ENCODE results near the gene LMNA. TPM values are rescaled to one million over a fixed set of nuclear protein-coding genes. Genes with fewer than 3 reads are reported as not detected.

LMNA gene
- total and polyA plus RNA-seq, 2 donors (not counting 1 experiment from before 2014, with no cell fraction given), result 19.4 to 28.7 TPM

- Mint-ChIP-seq H3K27ac (no peak overlapping the region), H3K9me3 (ENCODE audit: insufficient read depth) (no peaks in the 10 kb centered on the region), H3K4me3 (peak overlapping the region; percentile 75), H3K4me1 (peaks cover 34% of the 10 kb centered on the region), H3K27me3 (peaks cover 6% of the 10 kb centered on the region)
- Histone ChIP-seq H3K79me2 (ENCODE audit: control insufficient read depth, insufficient read depth, low read length) (no peaks in the 10 kb centered on the region), H3K4me2 (replicated peaks; ENCODE audit: low read depth, low read length, poor library complexity, severe bottlenecking) (no peak overlapping the region), H3K27me3 (replicated peaks in 1 of 4; ENCODE audit: control extremely low read depth in 1 of 4, control insufficient read depth in 3 of 4, insufficient read depth in 4 of 4, low read length in 3 of 4) (peaks cover 0 to 40% (median 20%) of the 10 kb centered on the region in 4 experiments), H3K4me1 (ENCODE audit: control insufficient read depth in 2 of 2, insufficient read depth in 2 of 2, low read length in 2 of 2) (peaks cover 17 to 31% of the 10 kb centered on the region in 2 donors), H3K36me3 (replicated peaks in 1 of 2; ENCODE audit: control extremely low read depth in 1 of 2, control insufficient read depth in 1 of 2, extremely low read depth in 1 of 2, insufficient read depth in 2 of 2, low read length in 1 of 2) (no peaks in the 10 kb centered on the region), H3K9me3 (ENCODE audit: control extremely low read depth in 1 of 3, control insufficient read depth in 2 of 3, insufficient read depth in 1 of 3, low read length in 2 of 3) (peaks cover 0 to 4% (median 0%) of the 10 kb centered on the region in 3 donors), H3K4me3 (ENCODE audit: control extremely low read depth in 1 of 5, extremely low read depth in 1 of 5, insufficient read depth in 1 of 5, low read depth in 2 of 5, low read length in 4 of 5) (no peak overlapping the region), H3K9ac (ENCODE audit: low read length) (no peak overlapping the region), H4K20me1 (ENCODE audit: control insufficient read depth, insufficient read depth, low read length, poor library complexity, severe bottlenecking) (no peaks in the 10 kb centered on the region), H3K27ac (ENCODE audit: low read length in 2 of 2) (no peak overlapping the region), H2AFZ (ENCODE audit: insufficient read depth, low read depth, low read length, poor library complexity, severe bottlenecking) (no peak overlapping the region)
- TF ChIP-seq EZH2 (IDR thresholded peaks at IDR 0.05; ENCODE audit: borderline replicate concordance, insufficient read depth, low read depth, low read length, poor library complexity, severe bottlenecking), result no peak
- TF ChIP-seq, protein P1, sequence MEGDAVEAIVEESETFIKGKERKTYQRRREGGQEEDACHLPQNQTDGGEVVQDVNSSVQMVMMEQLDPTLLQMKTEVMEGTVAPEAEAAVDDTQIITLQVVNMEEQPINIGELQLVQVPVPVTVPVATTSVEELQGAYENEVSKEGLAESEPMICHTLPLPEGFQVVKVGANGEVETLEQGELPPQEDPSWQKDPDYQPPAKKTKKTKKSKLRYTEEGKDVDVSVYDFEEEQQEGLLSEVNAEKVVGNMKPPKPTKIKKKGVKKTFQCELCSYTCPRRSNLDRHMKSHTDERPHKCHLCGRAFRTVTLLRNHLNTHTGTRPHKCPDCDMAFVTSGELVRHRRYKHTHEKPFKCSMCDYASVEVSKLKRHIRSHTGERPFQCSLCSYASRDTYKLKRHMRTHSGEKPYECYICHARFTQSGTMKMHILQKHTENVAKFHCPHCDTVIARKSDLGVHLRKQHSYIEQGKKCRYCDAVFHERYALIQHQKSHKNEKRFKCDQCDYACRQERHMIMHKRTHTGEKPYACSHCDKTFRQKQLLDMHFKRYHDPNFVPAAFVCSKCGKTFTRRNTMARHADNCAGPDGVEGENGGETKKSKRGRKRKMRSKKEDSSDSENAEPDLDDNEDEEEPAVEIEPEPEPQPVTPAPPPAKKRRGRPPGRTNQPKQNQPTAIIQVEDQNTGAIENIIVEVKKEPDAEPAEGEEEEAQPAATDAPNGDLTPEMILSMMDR (IDR thresholded peaks at IDR 0.05), result no peak
- ChIA-PET CTCF (no interaction called here), POLR2A (no interaction called here)
- 87% methylated on average over 3 of the region's 4 CpGs for WGBS (ENCODE audit: insufficient coverage)
- no peak for ATAC-seq (ENCODE audit: low read depth)
- no peak for DNase-seq
- intact Hi-C loops (cut with micrococcal nuclease), result no loop called here
Measured at GRCh38 chr1:156080863-156081179, 33.7 kb upstream of the LMNA start.

DNA sequence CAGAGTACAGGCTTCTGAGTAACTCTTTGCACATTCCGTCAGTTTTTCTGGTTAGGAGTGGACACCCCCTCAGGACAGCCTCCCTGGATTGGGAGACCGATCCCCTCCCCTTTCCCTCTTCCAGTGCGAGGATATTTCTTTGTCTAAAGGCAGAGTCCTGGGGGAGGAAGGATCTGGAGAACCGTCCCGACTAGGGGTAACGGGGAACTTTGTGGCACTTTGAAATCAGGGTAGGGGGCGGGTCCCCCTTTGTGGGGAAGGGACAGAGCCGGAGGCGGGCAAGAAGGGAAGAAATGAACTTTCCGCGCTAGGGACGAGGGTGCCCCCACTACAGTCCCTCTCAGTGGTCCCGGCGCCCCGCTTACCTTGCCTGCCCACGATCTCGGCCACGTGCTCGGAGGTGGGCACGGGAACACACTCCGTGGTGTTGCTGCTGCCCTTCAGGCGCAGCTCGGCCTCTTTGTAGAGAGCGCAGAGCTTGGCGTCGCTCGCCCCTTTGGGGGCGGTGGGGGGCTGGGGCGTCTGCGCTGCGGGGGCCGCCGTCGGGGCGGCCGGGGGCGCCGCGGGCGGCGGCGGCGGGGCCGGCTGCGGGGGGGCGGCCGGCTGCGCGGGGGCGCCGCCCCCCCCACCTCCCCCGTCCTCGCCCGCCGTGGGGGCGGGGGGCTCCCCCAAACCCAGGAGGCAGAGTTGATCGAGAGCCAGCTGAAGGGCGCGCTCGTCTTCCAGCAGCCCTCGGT is 33.2 kb upstream of the LMNA start:
- TF ChIP-seq EZH2 (IDR thresholded peaks at IDR 0.05; ENCODE audit: borderline replicate concordance, insufficient read depth, low read depth, low read length, poor library complexity, severe bottlenecking), result no peak
- TF ChIP-seq, protein P1 (IDR thresholded peaks at IDR 0.05), result no peak
- ChIA-PET POLR2A (interaction anchor here (0.7 kb wide), 1 partner anchor 16 kb away, joined by 3 read pairs; no protein-coding TSS in a partner anchor), CTCF (interaction anchor here (1.6 kb wide), 1 partner anchor 16 kb away, joined by 8 read pairs; no protein-coding TSS in a partner anchor)
- no peaks in the 10 kb centered on the region for H3K9me3 Mint-ChIP-seq (ENCODE audit: insufficient read depth)
- no peak overlapping the region for H3K27ac ChIP-seq (ENCODE audit: low read length in 2 of 2)
- H3K4me1 Mint-ChIP-seq, result peaks cover 29% of the 10 kb centered on the region
- intact Hi-C loops (cut with micrococcal nuclease), result no loop called here
- ATAC-seq (ENCODE audit: low read depth) (no peak), DNase-seq (no peak)
- H3K4me3 Mint-ChIP-seq, result peak overlapping the region; percentile 91
- 5% methylated on average over 36 of the region's 61 CpGs for WGBS (ENCODE audit: insufficient coverage)
- no peak overlapping the region for H3K27ac Mint-ChIP-seq
- peaks cover 12 to 26% of the 10 kb centered on the region in 2 donors for H3K4me1 ChIP-seq (ENCODE audit: control insufficient read depth in 2 of 2, insufficient read depth in 2 of 2, low read length in 2 of 2)
- H3K27me3 Mint-ChIP-seq, result peaks cover 11% of the 10 kb centered on the region
- H3K27me3 ChIP-seq (replicated peaks in 1 of 4; ENCODE audit: control extremely low read depth in 1 of 4, control insufficient read depth in 3 of 4, insufficient read depth in 4 of 4, low read length in 3 of 4), result peaks cover 0 to 45% (median 21%) of the 10 kb centered on the region in 4 experiments
- H3K36me3 ChIP-seq (replicated peaks in 1 of 2; ENCODE audit: control extremely low read depth in 1 of 2, control insufficient read depth in 1 of 2, extremely low read depth in 1 of 2, insufficient read depth in 2 of 2, low read length in 1 of 2), result no peaks in the 10 kb centered on the region
- peaks cover 0 to 4% (median 0%) of the 10 kb centered on the region in 3 donors for H3K9me3 ChIP-seq (ENCODE audit: control extremely low read depth in 1 of 3, control insufficient read depth in 2 of 3, insufficient read depth in 1 of 3, low read length in 2 of 3)
- peak overlapping the region in 3 of 5 experiments; percentile 81 to 87 (median 84) for H3K4me3 ChIP-seq (ENCODE audit: control extremely low read depth in 1 of 5, extremely low read depth in 1 of 5, insufficient read depth in 1 of 5, low read depth in 2 of 5, low read length in 4 of 5)
- H3K9ac ChIP-seq (ENCODE audit: low read length), result peak overlapping the region; percentile 80
- no peaks in the 10 kb centered on the region for H3K79me2 ChIP-seq (ENCODE audit: control insufficient read depth, insufficient read depth, low read length)
- H3K4me2 ChIP-seq (replicated peaks; ENCODE audit: low read depth, low read length, poor library complexity, severe bottlenecking), result peak overlapping the region; percentile 99
- H4K20me1 ChIP-seq (ENCODE audit: control insufficient read depth, insufficient read depth, low read length, poor library complexity, severe bottlenecking), result no peaks in the 10 kb centered on the region
- peak overlapping the region; percentile 90 for H2AFZ ChIP-seq (ENCODE audit: insufficient read depth, low read depth, low read length, poor library complexity, severe bottlenecking)
